Lung (tissue), 12 donors: ENCODE results near the gene IFI44L. TPM values are rescaled to one million over a fixed set of nuclear protein-coding genes. Genes with fewer than 3 reads are reported as not detected.

Experiments
- ATAC-seq: fragments of 200-7000 bp; cut with Tn5 transposase; one replicate; pipeline ENCODE4 v1.9.1; 2020; ENCODE audit warnings: moderate number of reproducible peaks; ENCODE audit not compliant: insufficient read depth, low FRiP score
- DNase-seq, 3 donors: peaks; one replicate each; pipeline ENCODE4 v3.0.0-alpha.2; 2013 to 2017
- H3K27ac ChIP-seq, 2 donors: one replicate each; pipeline ENCODE4 v1.5.1; 2013; ENCODE audit warnings: mild to moderate bottlenecking in 2 of 2, moderate library complexity in 2 of 2, control low read depth in 1 of 2, inconsistent platforms in 1 of 2, low read depth in 1 of 2, low read length in 1 of 2
- H3K27me3 ChIP-seq, 3 donors: one replicate each; pipeline ENCODE4 v1.5.1; 2013; ENCODE audit warnings: low read length in 2 of 3; ENCODE audit not compliant: control insufficient read depth in 3 of 3, insufficient read depth in 3 of 3
- H3K36me3 ChIP-seq, 4 donors: one replicate each; pipeline ENCODE4 v1.5.1; 2013; ENCODE audit warnings: low read length in 4 of 4, mild to moderate bottlenecking in 1 of 4, moderate library complexity in 1 of 4; ENCODE audit not compliant: control insufficient read depth in 4 of 4, insufficient read depth in 4 of 4
- H3K4me1 ChIP-seq, 5 donors: one replicate each; pipeline ENCODE4 v1.5.1; 2013; ENCODE audit warnings: low read length in 5 of 5, mild to moderate bottlenecking in 2 of 5, moderate library complexity in 1 of 5; ENCODE audit not compliant: control insufficient read depth in 5 of 5, insufficient read depth in 5 of 5
- H3K4me3 ChIP-seq: one replicate; pipeline ENCODE4 v1.5.1; 2013; ENCODE audit warnings: mild to moderate bottlenecking, control low read depth, moderate library complexity
- H3K9ac ChIP-seq, 2 donors: one replicate each; pipeline ENCODE4 v1.5.1; 2013; ENCODE audit warnings: low read length in 2 of 2, control low read depth in 1 of 2; ENCODE audit not compliant: insufficient read depth in 1 of 2
- H3K9me3 ChIP-seq, 4 donors: one replicate each; pipeline ENCODE4 v1.5.1; 2013; ENCODE audit warnings: low read length in 3 of 4, mild to moderate bottlenecking in 1 of 4, moderate library complexity in 1 of 4; ENCODE audit not compliant: control insufficient read depth in 4 of 4, insufficient read depth in 3 of 4
- WGBS, 2 donors: extraction: QIAGEN DNeasy Blood & Tissue Kit; methylation state at CpG; one replicate each; pipeline ENCODE4 v1.1.7; 2013; 5-methylcytosine and 5-hydroxymethylcytosine counted together
- polyA plus RNA-seq, 2 donors: library from polyadenylated mRNA; stranded (reverse); fragments of 200-250 nt; gene quantifications; one replicate each; pipeline ENCODE4 v1.2.1, GENCODE V29; 2013
- total RNA-seq, 2 donors: library from RNA; depleted of rRNA in 1 of 2; stranded (reverse); fragments of >200 nt in 1 of 2; gene quantifications; one replicate each; pipeline ENCODE4 v1.2.1, GENCODE V29; 2014 to 2021
- TF ChIP-seq, protein P1 (sequence below): IDR thresholded peaks from 2 replicates; pipeline ENCODE4 v1.5.1; 2012; ENCODE audit warnings: mild to moderate bottlenecking; ENCODE audit errors: control extremely low read depth, extremely low read depth
- donor health status: control.
- donor health status: control.
- donor health status: Bipolar disorder and iron deficiency.
- donor health status: healthy.
- donor health status: DM: yes; HTN: yes; CAD: no.

IFI44L gene
- total and polyA plus RNA-seq, 4 donors: 3.3 to 11.8 (median 7.3) TPM

DNA sequence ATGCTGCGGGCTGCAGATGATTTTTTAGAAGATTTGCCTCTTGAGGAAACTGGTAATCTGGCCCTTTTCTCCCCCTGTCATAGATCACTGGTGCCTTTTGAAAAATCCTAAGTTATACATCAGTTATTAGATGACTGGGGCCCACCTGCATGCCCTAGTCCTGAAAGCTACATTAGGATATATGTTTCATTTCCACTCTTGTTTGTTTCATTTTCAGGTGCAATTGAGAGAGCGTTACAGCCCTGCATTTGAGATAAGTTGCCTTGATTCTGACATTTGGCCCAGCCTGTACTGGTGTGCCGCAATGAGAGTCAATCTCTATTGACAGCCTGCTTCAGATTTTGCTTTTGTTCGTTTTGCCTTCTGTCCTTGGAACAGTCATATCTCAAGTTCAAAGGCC is 21.3 kb downstream of the IFI44L start:
- Histone ChIP-seq H3K27ac (no peak overlapping the region), H3K27me3 (no peaks in the 10 kb centered on the region), H3K9ac (no peak overlapping the region), H3K9me3 (peaks cover 0 to 2% (median 0%) of the 10 kb centered on the region in 4 donors), H3K4me3 (no peak overlapping the region), H3K4me1 (peaks cover 0 to 5% (median 0%) of the 10 kb centered on the region in 5 donors), H3K36me3 (peaks cover 0 to 5% (median under 1%) of the 10 kb centered on the region in 4 donors)
- no peak for ATAC-seq
- DNase-seq: no peak
- WGBS, 2 donors: 95 to 96% methylated on average over 4 of the region's 4 CpGs
- TF ChIP-seq, protein P1, sequence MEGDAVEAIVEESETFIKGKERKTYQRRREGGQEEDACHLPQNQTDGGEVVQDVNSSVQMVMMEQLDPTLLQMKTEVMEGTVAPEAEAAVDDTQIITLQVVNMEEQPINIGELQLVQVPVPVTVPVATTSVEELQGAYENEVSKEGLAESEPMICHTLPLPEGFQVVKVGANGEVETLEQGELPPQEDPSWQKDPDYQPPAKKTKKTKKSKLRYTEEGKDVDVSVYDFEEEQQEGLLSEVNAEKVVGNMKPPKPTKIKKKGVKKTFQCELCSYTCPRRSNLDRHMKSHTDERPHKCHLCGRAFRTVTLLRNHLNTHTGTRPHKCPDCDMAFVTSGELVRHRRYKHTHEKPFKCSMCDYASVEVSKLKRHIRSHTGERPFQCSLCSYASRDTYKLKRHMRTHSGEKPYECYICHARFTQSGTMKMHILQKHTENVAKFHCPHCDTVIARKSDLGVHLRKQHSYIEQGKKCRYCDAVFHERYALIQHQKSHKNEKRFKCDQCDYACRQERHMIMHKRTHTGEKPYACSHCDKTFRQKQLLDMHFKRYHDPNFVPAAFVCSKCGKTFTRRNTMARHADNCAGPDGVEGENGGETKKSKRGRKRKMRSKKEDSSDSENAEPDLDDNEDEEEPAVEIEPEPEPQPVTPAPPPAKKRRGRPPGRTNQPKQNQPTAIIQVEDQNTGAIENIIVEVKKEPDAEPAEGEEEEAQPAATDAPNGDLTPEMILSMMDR: no peak

DNA sequence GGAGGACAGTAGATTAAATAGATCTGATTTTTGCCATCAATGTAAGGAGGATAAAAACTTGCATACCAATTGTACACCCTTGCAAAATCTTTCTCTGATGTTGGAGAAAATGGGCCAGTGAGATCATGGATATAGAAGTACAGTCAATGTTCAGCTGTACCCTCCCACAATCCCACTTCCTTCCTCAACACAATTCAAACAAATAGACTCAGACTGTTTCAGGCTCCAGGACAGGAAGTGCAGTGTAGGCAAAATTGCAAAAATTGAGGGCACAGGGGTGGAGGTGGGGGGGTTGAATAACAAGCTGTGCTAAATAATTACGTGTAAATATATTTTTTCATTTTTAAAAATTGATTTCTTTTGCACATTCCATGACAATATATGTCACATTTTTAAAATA is 25.5 kb downstream of the IFI44L start:
- no peak overlapping the region for H3K4me3 ChIP-seq
- DNase-seq (peak in 1 of 3 donors; percentile 47), ATAC-seq (no peak)
- peaks cover 0 to 5% (median 5%) of the 10 kb centered on the region in 5 donors for H3K4me1 ChIP-seq
- peaks cover 0 to 5% (median under 1%) of the 10 kb centered on the region in 4 donors for H3K36me3 ChIP-seq
- H3K9ac ChIP-seq: no peak overlapping the region
- 17 to 29% methylated on average over 1 of the region's 1 CpG for WGBS, 2 donors
- TF ChIP-seq, protein P1: no peak
- H3K27me3 ChIP-seq: no peaks in the 10 kb centered on the region
- no peak overlapping the region for H3K27ac ChIP-seq
- H3K9me3 ChIP-seq: peaks cover 0 to 4% (median 2%) of the 10 kb centered on the region in 4 donors

DNA sequence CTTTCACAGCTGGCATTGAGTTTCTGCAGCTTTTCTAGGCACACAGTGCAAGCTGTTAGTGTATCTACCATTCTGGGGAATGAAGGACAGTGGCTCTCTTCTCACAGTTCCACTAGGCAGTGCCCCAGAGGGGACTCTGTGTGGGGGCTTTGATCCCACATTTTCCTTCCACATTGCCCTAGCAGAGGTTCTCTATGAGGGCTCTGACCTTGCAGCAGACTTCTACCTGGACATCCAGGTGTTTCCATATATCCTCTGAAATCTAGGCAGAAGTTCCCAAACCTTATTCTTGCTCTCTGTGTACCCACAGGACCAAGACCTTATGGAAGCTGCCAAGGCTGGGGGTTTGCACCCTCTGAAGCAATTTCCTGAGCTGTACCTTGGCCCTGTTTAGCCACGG is 27.0 kb downstream of the IFI44L start:
- H3K9ac ChIP-seq: no peak overlapping the region
- no peak overlapping the region for H3K4me3 ChIP-seq
- WGBS, 2 donors: 47 to 86% methylated on average over 1 of the region's 1 CpG
- H3K36me3 ChIP-seq: peaks cover 0 to 5% (median 2%) of the 10 kb centered on the region in 4 donors
- ATAC-seq: no peak
- H3K27me3 ChIP-seq: no peaks in the 10 kb centered on the region
- H3K27ac ChIP-seq: no peak overlapping the region
- H3K4me1 ChIP-seq: peaks cover 3 to 12% (median 5%) of the 10 kb centered on the region in 5 donors
- no peak for DNase-seq
- peaks cover 0 to 4% (median 2%) of the 10 kb centered on the region in 4 donors for H3K9me3 ChIP-seq
- TF ChIP-seq, protein P1: no peak

DNA sequence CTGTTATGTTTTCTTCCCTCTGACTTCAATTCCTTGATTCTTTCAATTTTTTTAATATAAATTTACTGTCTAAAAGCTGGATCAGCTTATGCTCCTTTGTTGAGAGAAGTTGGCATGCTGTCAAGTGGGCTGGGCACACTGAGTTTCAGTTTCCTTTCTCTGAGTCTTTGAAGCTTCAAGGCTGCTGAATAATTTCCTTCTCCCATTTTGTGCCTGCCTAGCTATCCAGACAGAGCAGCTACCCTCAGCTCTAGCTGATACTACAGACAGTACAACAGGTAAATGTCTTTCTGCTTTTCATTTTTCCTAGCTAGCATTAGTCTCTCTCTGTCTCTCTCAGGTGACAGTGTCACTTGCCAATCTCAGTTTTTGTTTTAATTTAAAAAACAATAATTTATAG is 29.4 kb downstream of the IFI44L start, which contains the start of gene IFI44:
Gene IFI44, plus strand, starts transcription at position 204 of the 400 bp plus-strand sequence. CDS start 365 bp downstream, outside the sequence.
- peaks cover 3 to 14% (median 5%) of the 10 kb centered on the region in 5 donors for H3K4me1 ChIP-seq
- peak; percentile 83 for ATAC-seq

More for the DNA sequence above, 29.4 kb downstream of the IFI44L start, which contains the start of gene IFI44:
- H3K27me3 ChIP-seq: no peaks in the 10 kb centered on the region
- H3K9ac ChIP-seq: peak within 1 kb of the TSS in 1 of 2 donors; percentile 95
- peaks cover 0 to 4% (median 2%) of the 10 kb centered on the region in 4 donors for H3K9me3 ChIP-seq
- H3K36me3 ChIP-seq: peaks cover 0 to 4% (median under 1%) of the 10 kb centered on the region in 4 donors
- peak within 1 kb of the TSS; percentile 40 to 80 for H3K27ac ChIP-seq
- TF ChIP-seq, protein P1: no peak
- peak within 1 kb of the TSS; percentile 31 for H3K4me3 ChIP-seq
- peak; percentile 86 to 98 (median 96) for DNase-seq
